ENCODE measurements around the gene EFCAB8.

EFCAB8 gene

DNA sequence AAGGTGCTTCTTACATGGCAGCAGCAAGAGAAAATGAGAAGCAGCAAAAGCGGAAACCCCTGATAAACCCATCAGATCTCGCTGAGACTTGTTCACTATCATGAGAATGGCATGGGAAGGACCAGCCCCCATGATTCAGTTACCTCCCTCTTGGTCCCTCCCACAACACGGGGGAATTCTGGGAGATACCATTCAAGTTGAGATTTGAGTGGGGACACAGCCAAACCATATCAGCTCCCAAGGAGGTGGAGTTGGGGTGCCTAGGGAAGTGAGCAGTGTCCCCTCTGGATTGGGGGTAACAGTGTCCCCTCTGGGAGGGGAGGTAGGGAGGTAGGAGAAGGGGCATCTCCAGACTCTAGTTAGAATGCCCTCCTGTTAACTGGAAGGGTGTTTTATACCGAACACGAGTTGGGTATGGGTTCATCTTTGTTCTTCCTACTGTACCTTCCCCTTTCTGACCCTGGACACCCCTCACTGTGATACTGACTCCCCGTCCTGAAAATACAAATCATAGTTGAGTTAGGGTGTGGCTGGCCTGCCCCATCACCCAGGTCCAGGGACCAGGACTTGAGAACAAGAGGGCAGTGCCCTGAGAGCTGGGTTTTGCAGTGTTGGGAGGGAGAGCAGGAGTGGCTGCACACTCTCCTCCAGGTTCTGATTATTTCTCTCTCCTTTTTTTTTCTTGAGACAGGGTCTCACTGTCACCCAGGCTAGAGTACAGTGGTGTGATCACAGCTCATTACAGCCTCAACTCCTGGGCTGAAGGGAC is 62.0 kb downstream of the EFCAB8 start:
- ATAC-seq (ENCODE audit: insufficient read depth, low read depth), result no peak
- TF ChIP-seq, protein P1, sequence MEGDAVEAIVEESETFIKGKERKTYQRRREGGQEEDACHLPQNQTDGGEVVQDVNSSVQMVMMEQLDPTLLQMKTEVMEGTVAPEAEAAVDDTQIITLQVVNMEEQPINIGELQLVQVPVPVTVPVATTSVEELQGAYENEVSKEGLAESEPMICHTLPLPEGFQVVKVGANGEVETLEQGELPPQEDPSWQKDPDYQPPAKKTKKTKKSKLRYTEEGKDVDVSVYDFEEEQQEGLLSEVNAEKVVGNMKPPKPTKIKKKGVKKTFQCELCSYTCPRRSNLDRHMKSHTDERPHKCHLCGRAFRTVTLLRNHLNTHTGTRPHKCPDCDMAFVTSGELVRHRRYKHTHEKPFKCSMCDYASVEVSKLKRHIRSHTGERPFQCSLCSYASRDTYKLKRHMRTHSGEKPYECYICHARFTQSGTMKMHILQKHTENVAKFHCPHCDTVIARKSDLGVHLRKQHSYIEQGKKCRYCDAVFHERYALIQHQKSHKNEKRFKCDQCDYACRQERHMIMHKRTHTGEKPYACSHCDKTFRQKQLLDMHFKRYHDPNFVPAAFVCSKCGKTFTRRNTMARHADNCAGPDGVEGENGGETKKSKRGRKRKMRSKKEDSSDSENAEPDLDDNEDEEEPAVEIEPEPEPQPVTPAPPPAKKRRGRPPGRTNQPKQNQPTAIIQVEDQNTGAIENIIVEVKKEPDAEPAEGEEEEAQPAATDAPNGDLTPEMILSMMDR (IDR thresholded peaks at IDR 0.05; ENCODE audit: borderline replicate concordance, extremely low read depth, low read length, poor library complexity, severe bottlenecking), result no peak
- TF ChIP-seq EZH2 (IDR thresholded peaks at IDR 0.05; ENCODE audit: borderline replicate concordance, low read depth, low read length, severe bottlenecking), result no peak
- no peak overlapping the region for H3K9ac ChIP-seq (ENCODE audit: low read depth, low read length)
- H3K36me3 ChIP-seq (ENCODE audit: insufficient read depth, low read length), result no peaks in the 10 kb centered on the region
- no peaks in the 10 kb centered on the region for H3K79me2 ChIP-seq (ENCODE audit: insufficient read depth, low read length)
- no peak for DNase-seq
- no peak overlapping the region for H3K27ac ChIP-seq (ENCODE audit: low read length)
- H4K20me1 ChIP-seq (ENCODE audit: insufficient read depth, low read length), result no peaks in the 10 kb centered on the region
- no peaks in the 10 kb centered on the region for H3K4me1 ChIP-seq (ENCODE audit: insufficient read depth, low read length)
- peaks cover 3% of the 10 kb centered on the region for H3K9me3 ChIP-seq (ENCODE audit: insufficient read depth, low read length, severe bottlenecking)
- no peak overlapping the region for H3K4me2 ChIP-seq (ENCODE audit: insufficient read depth, low read length)
- H3K4me3 ChIP-seq (ENCODE audit: low read depth in 1 of 2, low read length in 2 of 2), result no peak overlapping the region
- no peak overlapping the region for H2AFZ ChIP-seq (ENCODE audit: low read depth, low read length)
- H3K27me3 ChIP-seq (ENCODE audit: insufficient read depth, low read length, poor library complexity), result no peaks in the 10 kb centered on the region

DNA sequence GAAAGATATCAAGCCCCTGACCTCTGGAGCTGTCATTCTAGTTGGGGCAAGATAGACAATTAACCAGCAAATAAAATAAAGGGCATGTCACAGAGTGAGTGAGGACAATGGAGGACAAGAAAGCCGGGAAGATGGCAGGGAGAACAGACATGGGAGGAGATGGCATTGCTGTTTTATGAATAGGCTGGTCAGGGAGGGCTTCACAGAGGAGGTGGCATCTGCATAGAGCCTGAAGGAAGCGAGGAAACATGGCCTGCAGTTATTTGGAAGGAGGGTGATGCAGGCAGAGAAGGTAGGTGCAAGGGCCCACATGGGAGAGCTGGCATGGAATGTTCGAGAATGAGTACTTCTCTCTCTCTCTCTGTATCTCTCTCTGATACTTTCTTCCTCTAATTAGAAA is 63.7 kb downstream of the EFCAB8 start:
- DNase-seq (no peak), ATAC-seq (ENCODE audit: insufficient read depth, low read depth) (no peak)
- H3K36me3 ChIP-seq (ENCODE audit: insufficient read depth, low read length), result no peaks in the 10 kb centered on the region
- no peaks in the 10 kb centered on the region for H4K20me1 ChIP-seq (ENCODE audit: insufficient read depth, low read length)
- H2AFZ ChIP-seq (ENCODE audit: low read depth, low read length), result no peak overlapping the region
- H3K27me3 ChIP-seq (ENCODE audit: insufficient read depth, low read length, poor library complexity), result no peaks in the 10 kb centered on the region
- no peaks in the 10 kb centered on the region for H3K4me1 ChIP-seq (ENCODE audit: insufficient read depth, low read length)
- H3K9me3 ChIP-seq (ENCODE audit: insufficient read depth, low read length, severe bottlenecking), result no peaks in the 10 kb centered on the region
- no peak for TF ChIP-seq EZH2 (IDR thresholded peaks at IDR 0.05; ENCODE audit: borderline replicate concordance, low read depth, low read length, severe bottlenecking)
- TF ChIP-seq, protein P1 (IDR thresholded peaks at IDR 0.05; ENCODE audit: borderline replicate concordance, extremely low read depth, low read length, poor library complexity, severe bottlenecking), result no peak
- H3K27ac ChIP-seq (ENCODE audit: low read length), result no peak overlapping the region
- no peak overlapping the region for H3K4me3 ChIP-seq (ENCODE audit: low read depth in 1 of 2, low read length in 2 of 2)
- H3K9ac ChIP-seq (ENCODE audit: low read depth, low read length), result no peak overlapping the region
- H3K4me2 ChIP-seq (ENCODE audit: insufficient read depth, low read length), result no peak overlapping the region
- H3K79me2 ChIP-seq (ENCODE audit: insufficient read depth, low read length), result no peaks in the 10 kb centered on the region

DNA sequence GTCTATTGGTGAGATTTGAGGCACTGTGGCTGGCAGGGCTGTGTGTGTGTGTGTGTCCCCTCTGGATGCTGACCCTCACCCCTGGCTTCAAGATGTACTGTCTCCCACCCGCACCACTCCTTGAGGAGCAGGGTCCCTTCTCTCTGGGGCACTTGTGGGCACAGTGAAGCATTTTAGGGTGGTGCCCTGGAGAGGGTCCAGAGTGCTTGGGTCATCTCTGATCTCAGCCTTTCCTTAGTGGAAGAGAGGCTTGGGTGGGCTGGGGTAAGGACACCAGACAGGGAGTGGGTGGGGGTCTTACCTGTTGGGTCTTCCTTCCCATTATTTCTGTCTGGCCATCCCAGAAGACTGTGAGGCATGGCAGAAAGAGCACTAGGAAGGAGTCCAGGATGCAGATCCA is 66.1 kb downstream of the EFCAB8 start:
- Histone ChIP-seq H3K4me1 (ENCODE audit: insufficient read depth, low read length) (no peaks in the 10 kb centered on the region), H3K9ac (ENCODE audit: low read depth, low read length) (no peak overlapping the region), H4K20me1 (ENCODE audit: insufficient read depth, low read length) (no peaks in the 10 kb centered on the region), H2AFZ (ENCODE audit: low read depth, low read length) (no peak overlapping the region), H3K4me3 (ENCODE audit: low read depth in 1 of 2, low read length in 2 of 2) (no peak overlapping the region), H3K79me2 (ENCODE audit: insufficient read depth, low read length) (no peaks in the 10 kb centered on the region), H3K4me2 (ENCODE audit: insufficient read depth, low read length) (no peak overlapping the region), H3K9me3 (ENCODE audit: insufficient read depth, low read length, severe bottlenecking) (no peaks in the 10 kb centered on the region), H3K27ac (ENCODE audit: low read length) (no peak overlapping the region), H3K27me3 (ENCODE audit: insufficient read depth, low read length, poor library complexity) (no peaks in the 10 kb centered on the region), H3K36me3 (ENCODE audit: insufficient read depth, low read length) (no peaks in the 10 kb centered on the region)
- no peak for DNase-seq
- TF ChIP-seq EZH2 (IDR thresholded peaks at IDR 0.05; ENCODE audit: borderline replicate concordance, low read depth, low read length, severe bottlenecking), result no peak
- TF ChIP-seq, protein P1 (IDR thresholded peaks at IDR 0.05; ENCODE audit: borderline replicate concordance, extremely low read depth, low read length, poor library complexity, severe bottlenecking), result no peak
- no peak for ATAC-seq (ENCODE audit: insufficient read depth, low read depth)

Measured in DND-41 (cell line).